HG03432 (cell line): ENCODE data around the gene MAP4K3.

Experiments
- ATAC-seq: cut with Tn5 transposase; IDR thresholded peaks from one replicate; pipeline ENCODE4 v1.9.1; 2021; ENCODE audit warnings: mild to moderate bottlenecking, moderate library complexity; ENCODE audit not compliant: unreplicated experiment

Gene MAP4K3

DNA sequence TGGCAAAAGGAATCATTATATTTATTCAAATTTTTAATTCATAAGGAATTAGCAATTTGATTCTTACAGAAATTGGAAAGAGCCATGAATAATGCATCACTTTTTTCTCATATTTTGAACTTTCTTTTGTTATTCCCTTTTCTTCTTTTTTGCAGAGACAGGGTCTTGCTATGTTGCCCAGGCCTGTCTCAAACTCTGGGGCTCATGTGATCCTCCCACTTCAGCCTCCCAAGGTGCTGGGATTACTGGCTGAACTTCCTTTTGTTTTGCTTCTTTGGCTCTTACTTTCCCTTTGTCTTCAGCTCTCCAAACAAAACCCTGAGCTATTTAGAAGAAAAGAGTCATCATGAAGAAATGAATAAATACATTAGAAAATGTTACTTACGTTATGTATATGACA is 224.1 kb downstream of the MAP4K3 start:
- ATAC-seq, result no peak

DNA sequence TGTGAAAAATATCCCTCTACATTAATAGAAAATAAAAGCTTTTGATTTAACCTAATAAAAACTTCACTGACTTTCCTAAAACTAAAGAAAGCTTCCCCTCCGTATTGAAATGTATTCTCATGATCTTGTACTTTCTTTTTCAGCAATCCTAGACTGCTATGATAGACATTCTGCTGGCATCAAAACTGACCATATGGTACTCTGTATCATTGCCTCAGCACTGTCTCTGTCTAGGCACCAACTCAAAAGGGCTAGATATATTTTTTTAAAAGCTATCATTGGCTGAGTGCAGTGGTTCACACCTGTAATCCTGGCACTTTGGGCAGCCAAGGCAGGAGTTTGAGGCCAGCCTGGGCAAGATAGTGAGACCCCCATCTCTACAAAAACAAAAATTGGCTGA is 226.2 kb downstream of the MAP4K3 start:
- ATAC-seq, result no peak

DNA sequence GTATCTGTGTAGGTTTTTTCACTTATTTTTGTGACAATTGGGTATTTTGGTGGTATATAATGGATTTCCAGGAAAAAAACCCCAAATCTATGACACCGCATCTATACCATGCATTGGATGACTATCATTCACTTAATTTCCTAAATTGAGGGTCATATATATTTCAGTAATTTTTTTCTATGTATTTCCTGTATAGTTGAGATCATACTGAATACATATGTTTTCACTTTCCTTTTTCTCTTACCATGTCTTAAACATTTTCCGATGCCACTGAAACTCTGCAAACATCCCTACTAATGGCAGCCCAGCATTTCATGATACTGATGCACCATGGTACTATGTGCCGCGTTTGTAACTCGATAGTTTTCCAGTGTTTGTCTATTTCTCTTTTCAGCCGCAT is 233.7 kb downstream of the MAP4K3 start:
- no peak for ATAC-seq

DNA sequence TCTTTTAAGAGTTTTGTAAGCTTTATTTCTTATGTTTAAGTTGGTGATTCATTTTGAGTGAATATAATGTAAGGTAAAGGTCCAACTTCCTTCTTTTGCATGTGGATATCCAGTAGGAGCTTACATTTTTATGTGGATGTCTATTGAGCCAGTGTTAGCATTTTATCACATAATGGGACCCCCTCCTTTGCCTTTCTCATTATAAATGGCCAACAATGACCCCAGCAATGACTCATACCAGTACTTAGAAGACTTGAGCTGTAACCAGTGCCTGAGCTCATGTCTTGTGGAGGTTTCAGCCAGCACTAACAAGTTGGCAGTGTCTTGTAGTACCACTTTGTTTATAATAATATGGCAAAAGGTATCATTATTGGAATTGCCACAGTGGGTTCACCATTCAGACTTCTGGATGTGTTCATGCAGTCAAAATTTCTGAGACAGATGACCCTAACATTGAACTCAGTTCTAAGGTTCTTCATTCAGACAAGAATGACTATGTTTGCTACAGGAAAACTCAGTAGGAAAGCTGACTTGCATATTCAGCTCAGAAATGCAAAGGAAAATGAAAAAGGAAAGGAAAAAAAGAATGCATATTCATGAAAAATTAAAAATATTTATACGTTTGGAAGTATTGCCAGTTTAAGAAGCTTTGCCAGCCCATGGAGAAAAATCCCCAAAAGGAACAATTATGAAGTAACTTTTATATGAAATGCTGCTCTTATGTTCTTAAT is 234.3 kb downstream of the MAP4K3 start:
- ATAC-seq, result no peak
